C4-2B (cell line): ENCODE data around the gene PMPCA.

ENCODE experiments used
- H3K27ac ChIP-seq: fragments of 450-650 bp; 2 replicates; pipeline ENCODE4 v1.5.1; 2017
- ZFX ChIP-seq: fragments of 450-650 bp; IDR thresholded peaks from 2 replicates; pipeline ENCODE4 v1.6.1; 2017
- TF ChIP-seq, protein P1 (sequence below): fragments of 450-650 bp; conservative IDR thresholded peaks from 2 replicates; pipeline ENCODE4 v1.5.1; 2017; ENCODE audit warnings: mild to moderate bottlenecking

Gene PMPCA, protein sequence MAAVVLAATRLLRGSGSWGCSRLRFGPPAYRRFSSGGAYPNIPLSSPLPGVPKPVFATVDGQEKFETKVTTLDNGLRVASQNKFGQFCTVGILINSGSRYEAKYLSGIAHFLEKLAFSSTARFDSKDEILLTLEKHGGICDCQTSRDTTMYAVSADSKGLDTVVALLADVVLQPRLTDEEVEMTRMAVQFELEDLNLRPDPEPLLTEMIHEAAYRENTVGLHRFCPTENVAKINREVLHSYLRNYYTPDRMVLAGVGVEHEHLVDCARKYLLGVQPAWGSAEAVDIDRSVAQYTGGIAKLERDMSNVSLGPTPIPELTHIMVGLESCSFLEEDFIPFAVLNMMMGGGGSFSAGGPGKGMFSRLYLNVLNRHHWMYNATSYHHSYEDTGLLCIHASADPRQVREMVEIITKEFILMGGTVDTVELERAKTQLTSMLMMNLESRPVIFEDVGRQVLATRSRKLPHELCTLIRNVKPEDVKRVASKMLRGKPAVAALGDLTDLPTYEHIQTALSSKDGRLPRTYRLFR

DNA sequence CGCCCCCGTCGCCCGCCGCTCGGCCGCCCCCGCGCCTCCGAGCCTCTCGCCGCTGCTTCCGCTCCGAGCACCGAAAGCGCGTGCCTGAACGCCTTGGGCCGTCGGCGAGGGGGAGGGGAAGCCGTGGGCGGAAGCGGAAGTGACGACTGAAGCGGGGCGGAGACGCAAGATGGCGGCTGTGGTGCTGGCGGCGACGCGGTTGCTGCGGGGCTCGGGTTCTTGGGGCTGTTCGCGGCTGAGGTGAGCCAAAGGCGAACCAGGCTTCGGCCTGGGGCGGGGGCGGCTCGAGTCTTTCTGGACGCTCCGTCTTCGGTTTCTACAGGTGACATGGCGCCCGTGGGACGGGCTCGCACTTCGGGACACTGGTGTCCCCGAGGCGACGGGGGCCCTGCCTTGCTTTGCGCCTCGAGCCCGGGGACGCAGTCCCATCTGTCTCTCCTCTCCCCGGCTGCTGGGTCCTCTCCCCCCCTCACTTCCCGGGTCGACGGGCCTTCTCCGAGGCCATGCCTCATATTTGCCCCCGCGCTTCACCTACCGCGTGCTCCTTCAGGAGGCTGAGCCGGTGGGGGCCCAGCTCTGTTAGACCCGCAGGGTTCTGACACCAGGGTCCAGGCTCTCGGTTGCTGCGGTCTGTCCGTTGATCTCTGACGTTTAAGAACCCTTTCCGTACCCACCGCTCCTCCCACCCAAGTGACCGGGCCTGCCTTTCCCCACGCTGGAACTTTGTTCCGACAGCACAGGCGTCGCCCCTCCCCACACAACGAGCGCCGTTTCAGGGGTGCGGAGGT is at the start of gene PMPCA, which contains the start of gene ENTR1:
TSS of gene PMPCA (plus strand) at position 159 of the 788 bp plus-strand sequence. CDS start at position 170, 11 bp downstream.
TSS of gene ENTR1 (minus strand) at position 115 of the 788 bp plus-strand sequence. CDS start 217 bp downstream, outside the sequence.
- peak; percentile 51; the same call in 1 of the 2 replicates for TF ChIP-seq ZFX
- TF ChIP-seq, protein P1, sequence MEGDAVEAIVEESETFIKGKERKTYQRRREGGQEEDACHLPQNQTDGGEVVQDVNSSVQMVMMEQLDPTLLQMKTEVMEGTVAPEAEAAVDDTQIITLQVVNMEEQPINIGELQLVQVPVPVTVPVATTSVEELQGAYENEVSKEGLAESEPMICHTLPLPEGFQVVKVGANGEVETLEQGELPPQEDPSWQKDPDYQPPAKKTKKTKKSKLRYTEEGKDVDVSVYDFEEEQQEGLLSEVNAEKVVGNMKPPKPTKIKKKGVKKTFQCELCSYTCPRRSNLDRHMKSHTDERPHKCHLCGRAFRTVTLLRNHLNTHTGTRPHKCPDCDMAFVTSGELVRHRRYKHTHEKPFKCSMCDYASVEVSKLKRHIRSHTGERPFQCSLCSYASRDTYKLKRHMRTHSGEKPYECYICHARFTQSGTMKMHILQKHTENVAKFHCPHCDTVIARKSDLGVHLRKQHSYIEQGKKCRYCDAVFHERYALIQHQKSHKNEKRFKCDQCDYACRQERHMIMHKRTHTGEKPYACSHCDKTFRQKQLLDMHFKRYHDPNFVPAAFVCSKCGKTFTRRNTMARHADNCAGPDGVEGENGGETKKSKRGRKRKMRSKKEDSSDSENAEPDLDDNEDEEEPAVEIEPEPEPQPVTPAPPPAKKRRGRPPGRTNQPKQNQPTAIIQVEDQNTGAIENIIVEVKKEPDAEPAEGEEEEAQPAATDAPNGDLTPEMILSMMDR: no peak
- H3K27ac ChIP-seq: peak within 1 kb of the TSS; percentile 93

DNA sequence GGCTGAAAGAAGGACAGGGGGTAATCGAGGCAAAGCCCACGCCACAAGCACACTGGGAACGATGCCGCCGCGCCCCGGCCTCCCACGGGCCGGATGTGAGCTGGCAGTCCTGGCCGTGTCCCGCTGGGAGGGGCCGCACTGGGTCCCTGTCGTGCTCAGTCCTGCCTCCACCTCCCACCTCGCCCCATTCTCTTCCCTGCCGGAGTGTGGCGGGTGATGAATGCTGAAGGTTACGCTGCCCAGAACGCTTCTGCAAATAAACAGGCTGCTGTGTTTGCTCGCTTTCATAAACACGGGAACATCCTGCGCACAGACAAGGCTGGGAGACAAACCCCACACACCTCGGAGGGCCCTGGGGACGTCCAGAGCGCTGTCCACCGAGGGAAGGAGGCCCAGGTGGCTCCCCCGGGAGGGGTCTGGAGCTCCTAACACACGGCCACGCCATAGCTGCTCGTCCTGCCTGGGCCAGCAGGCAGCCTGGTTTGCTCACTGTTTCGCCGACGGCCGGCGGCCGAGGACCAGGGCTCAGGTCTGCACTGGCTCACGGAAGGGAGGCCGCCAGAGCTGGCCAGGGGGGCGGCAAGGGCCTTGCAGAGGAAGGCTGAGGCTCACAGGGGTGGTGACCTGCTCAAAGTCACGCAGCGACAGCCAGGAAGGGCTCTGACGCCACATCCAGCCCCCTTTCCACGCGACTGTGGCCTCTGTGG is 49.3 kb upstream of the PMPCA start:
- TF ChIP-seq, protein P1: no peak
- TF ChIP-seq ZFX: no peak
- H3K27ac ChIP-seq: no peak overlapping the region

DNA sequence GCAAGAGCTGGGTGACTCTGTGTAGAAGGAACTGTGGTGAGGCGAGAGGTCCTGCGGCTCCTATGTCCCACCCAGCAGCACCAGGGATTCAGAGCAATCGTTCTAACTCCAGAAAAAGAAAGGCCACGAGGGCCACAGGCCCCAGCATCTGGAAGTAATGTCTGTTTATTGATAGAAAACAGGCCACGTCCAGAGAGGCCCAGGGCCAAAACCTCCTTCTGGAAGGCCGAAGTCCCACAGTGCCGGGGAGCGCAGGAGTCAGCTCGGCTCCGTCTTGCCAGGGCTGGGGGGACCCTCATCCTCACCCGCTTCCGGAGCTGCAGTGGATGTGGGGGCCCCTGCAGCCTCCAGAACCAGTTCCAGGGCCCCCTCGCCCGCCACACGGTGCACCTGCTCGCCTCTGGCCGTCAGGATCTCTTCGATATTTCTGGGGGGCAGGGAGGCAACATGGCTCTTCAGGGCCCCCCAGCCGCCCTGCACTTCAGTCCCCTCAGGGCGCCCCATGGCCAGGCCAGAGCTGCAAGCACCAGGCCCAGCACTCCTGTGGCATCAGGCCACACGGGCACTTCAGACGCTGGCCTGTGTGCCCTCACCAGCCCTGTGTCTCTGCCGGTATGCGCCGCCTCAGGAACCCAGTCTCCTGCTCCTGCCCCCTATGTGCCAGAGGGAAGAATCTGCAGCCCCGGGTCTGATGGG is 48.6 kb upstream of the PMPCA start:
- no peak for TF ChIP-seq ZFX
- TF ChIP-seq, protein P1: no peak
- peak overlapping the region; percentile 86; the same call in 1 of the 2 replicates for H3K27ac ChIP-seq

DNA sequence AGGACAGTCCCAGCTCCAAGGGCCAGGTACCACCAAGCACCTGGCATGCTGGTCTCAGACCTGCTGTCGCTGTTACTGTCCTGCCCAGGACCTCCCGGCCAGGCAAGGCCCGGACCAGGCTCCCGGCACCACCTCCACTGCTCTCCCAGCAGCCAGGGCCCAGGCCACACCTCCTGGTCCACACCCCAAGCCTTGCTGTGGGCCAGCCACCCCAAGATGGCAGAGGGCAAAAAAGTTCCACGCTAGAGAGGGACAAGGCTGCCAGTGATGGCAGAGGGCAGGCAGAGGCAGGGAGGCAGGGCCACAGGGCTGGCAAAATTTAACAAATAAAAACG is 48.0 kb upstream of the PMPCA start:
- TF ChIP-seq ZFX: no peak
- TF ChIP-seq, protein P1: no peak

DNA sequence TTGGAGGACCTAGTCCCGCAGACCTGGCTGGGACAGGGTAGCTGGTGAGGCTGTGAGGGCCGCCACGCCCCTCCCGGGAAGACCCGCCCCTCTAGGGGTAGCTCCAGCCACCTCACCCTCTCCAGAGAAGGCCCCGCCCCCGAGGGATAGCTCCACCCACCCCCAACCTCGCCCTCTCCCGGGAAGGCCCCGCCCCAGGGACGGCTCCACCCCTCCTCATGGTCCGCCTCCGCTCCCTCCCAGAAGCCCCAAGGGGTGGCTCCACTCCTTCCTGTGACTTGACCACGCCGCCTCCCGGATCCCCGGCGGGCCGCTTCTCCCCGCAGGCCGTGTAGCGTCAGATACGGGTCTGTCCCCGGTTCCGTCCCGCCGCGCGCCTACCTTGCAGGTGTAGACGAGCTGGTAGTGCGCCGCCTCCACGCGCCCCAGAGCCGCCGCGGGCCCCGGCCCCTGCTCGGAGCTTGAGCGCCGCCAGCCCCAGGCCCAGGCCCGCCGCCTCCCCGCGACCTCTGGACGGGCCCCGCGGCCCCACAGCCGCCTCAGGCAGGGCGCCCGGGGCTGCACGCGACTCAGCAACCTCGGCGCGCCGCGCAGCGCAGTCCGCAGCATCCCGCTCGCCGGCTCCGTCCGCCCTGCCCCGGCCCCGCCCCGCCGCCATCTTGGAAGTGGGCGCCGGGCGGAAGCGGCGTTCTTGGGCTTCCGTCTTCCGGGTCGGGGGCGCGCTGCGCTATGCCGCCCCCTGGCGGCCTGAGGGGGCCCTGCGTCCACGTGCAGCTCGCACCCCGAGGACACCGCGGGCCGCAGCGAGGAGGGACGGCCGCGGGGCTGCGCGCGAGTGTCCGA is 47.1 kb upstream of the PMPCA start, which contains the start of gene DNLZ:
TSS of gene DNLZ (minus strand) at position 639 of the 843 bp plus-strand sequence. CDS start at position 609, 30 bp downstream.
- H3K27ac ChIP-seq: peak within 1 kb of the TSS; percentile 86
- peak; percentile 82 for TF ChIP-seq ZFX
- TF ChIP-seq, protein P1: peak; percentile 100

More for the DNA sequence above, 48.0 kb upstream of the PMPCA start:
- peak overlapping the region; percentile 86; the same call in 1 of the 2 replicates for H3K27ac ChIP-seq
